Measurements from ENCODE around the gene AFDN.

The AFDN gene

GRCh38 chr6:167936051-167936450 is 109.3 kb downstream of the AFDN start:
- Histone ChIP-seq H3K4me2 (ENCODE audit: low read depth, low read length, poor library complexity, severe bottlenecking) (no peak overlapping the region), H3K9me2 (replicated peaks; ENCODE audit: insufficient read depth, low read length) (no peaks in the 10 kb centered on the region), H3K4me3 (ENCODE audit: insufficient read depth, low read length, poor library complexity, severe bottlenecking) (no peak overlapping the region), H3K9me3 (ENCODE audit: insufficient read depth, low read length) (no peaks in the 10 kb centered on the region), H3K9ac (ENCODE audit: low read length) (no peak overlapping the region), H2AFZ (ENCODE audit: low read depth, low read length, severe bottlenecking) (no peak overlapping the region), H3K27ac (ENCODE audit: low read depth, low read length) (no peak overlapping the region), H3K36me3 (ENCODE audit: low read length) (no peaks in the 10 kb centered on the region), H3K27me3 (ENCODE audit: low read length) (no peaks in the 10 kb centered on the region), H3F3A (ENCODE audit: insufficient read depth) (no peaks in the 10 kb centered on the region), H4K20me1 (ENCODE audit: low read depth, low read length) (no peaks in the 10 kb centered on the region), H3K79me2 (ENCODE audit: insufficient read depth, low read length) (no peaks in the 10 kb centered on the region)
- TF ChIP-seq EZH2phosphoT487 (conservative IDR thresholded peaks at IDR 0.05; ENCODE audit: low read length) = no peak
- TF ChIP-seq, protein P1, sequence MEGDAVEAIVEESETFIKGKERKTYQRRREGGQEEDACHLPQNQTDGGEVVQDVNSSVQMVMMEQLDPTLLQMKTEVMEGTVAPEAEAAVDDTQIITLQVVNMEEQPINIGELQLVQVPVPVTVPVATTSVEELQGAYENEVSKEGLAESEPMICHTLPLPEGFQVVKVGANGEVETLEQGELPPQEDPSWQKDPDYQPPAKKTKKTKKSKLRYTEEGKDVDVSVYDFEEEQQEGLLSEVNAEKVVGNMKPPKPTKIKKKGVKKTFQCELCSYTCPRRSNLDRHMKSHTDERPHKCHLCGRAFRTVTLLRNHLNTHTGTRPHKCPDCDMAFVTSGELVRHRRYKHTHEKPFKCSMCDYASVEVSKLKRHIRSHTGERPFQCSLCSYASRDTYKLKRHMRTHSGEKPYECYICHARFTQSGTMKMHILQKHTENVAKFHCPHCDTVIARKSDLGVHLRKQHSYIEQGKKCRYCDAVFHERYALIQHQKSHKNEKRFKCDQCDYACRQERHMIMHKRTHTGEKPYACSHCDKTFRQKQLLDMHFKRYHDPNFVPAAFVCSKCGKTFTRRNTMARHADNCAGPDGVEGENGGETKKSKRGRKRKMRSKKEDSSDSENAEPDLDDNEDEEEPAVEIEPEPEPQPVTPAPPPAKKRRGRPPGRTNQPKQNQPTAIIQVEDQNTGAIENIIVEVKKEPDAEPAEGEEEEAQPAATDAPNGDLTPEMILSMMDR (IDR thresholded peaks at IDR 0.05; ENCODE audit: insufficient read depth, low read length, poor library complexity, severe bottlenecking) = no peak

DNA sequence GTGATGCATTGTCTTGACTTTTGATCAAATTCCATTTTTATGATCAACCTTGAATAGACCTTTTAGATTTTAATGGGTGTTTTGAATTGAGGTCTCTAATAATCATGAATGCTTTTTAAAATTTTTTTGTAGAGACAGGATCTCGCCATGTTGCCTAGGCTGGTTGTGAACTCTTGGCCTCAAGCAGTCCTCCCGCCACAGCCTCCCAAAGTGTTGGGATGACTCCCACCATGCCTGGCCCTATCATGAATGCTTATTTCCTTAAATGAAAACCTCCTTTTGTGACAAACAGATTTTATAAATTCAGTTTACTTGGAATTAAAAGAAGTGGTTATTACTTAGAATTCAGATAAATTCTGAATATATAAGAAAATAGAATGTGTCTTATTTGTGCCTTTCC is 110.6 kb downstream of the AFDN start:
- Histone ChIP-seq H4K20me1 (ENCODE audit: low read depth, low read length) (no peaks in the 10 kb centered on the region), H3K36me3 (ENCODE audit: low read length) (no peaks in the 10 kb centered on the region), H3K79me2 (ENCODE audit: insufficient read depth, low read length) (no peaks in the 10 kb centered on the region), H3K9ac (ENCODE audit: low read length) (no peak overlapping the region), H3F3A (ENCODE audit: insufficient read depth) (no peaks in the 10 kb centered on the region), H3K27me3 (ENCODE audit: low read length) (no peaks in the 10 kb centered on the region), H3K9me3 (ENCODE audit: insufficient read depth, low read length) (no peaks in the 10 kb centered on the region), H3K27ac (ENCODE audit: low read depth, low read length) (no peak overlapping the region), H3K9me2 (replicated peaks; ENCODE audit: insufficient read depth, low read length) (no peaks in the 10 kb centered on the region), H3K4me3 (ENCODE audit: insufficient read depth, low read length, poor library complexity, severe bottlenecking) (no peak overlapping the region), H3K4me2 (ENCODE audit: low read depth, low read length, poor library complexity, severe bottlenecking) (no peak overlapping the region), H2AFZ (ENCODE audit: low read depth, low read length, severe bottlenecking) (no peak overlapping the region)
- TF ChIP-seq, protein P1 (IDR thresholded peaks at IDR 0.05; ENCODE audit: insufficient read depth, low read length, poor library complexity, severe bottlenecking) = no peak
- TF ChIP-seq EZH2phosphoT487 (conservative IDR thresholded peaks at IDR 0.05; ENCODE audit: low read length) = no peak

DNA sequence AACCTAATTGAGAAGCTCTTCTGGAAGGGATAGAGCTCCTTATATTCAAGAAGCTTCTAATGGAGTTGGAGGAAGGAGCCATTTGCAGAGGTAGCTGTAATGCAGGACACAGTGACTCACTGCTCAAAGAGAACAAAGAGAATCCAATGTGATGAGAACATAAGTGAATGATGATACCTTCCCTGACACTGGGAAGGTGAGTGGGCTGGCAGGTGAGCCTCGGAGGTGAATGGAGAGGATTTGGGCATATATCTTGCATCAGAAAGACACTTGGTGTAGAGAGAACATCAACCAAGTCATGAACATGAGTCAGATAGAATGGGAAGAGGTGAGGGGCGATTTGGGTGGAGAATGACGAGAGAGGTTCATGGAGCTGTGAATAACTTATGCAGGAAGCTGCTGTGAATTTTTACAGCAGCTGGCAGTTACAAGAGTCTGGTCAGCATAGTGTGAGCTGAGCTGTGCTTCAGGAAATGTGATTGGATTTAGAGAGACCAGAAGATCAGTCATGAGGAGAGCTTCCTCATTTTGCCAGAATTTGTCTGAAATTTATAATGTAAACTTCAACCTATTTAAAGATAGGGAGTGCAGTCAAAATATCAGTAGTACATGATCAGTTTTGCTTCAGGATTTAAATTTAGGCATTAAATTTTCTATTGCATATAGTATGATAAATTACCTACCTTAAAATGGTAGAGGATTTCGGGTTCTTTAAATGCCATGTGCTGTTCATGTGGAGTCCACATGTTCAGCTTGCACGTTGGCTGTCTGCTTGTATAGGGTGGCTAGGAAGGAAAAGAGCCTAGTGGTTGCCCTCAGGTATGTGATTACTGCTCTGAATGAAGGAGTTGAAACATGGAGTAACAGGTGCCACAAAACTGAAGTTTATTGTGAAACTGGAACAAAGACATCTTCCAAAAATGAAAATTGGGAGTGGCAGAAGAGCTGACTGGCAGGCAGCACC is 111.5 kb downstream of the AFDN start:
- Histone ChIP-seq H4K20me1 (ENCODE audit: low read depth, low read length) (no peaks in the 10 kb centered on the region), H3F3A (ENCODE audit: insufficient read depth) (no peaks in the 10 kb centered on the region), H3K9me3 (ENCODE audit: insufficient read depth, low read length) (no peaks in the 10 kb centered on the region), H2AFZ (ENCODE audit: low read depth, low read length, severe bottlenecking) (no peak overlapping the region), H3K4me2 (ENCODE audit: low read depth, low read length, poor library complexity, severe bottlenecking) (no peak overlapping the region), H3K4me3 (ENCODE audit: insufficient read depth, low read length, poor library complexity, severe bottlenecking) (no peak overlapping the region), H3K9ac (ENCODE audit: low read length) (no peak overlapping the region), H3K9me2 (replicated peaks; ENCODE audit: insufficient read depth, low read length) (no peaks in the 10 kb centered on the region), H3K27ac (ENCODE audit: low read depth, low read length) (no peak overlapping the region), H3K79me2 (ENCODE audit: insufficient read depth, low read length) (no peaks in the 10 kb centered on the region), H3K27me3 (ENCODE audit: low read length) (no peaks in the 10 kb centered on the region), H3K36me3 (ENCODE audit: low read length) (no peaks in the 10 kb centered on the region)
- no peak for TF ChIP-seq EZH2phosphoT487 (conservative IDR thresholded peaks at IDR 0.05; ENCODE audit: low read length)
- TF ChIP-seq, protein P1 (IDR thresholded peaks at IDR 0.05; ENCODE audit: insufficient read depth, low read length, poor library complexity, severe bottlenecking) = no peak

Measured in SU-DHL-6 (cell line).